BLaER1 (cell line): Measurements from ENCODE around the gene TBPL1.

ENCODE experiments used
- H3K27ac ChIP-seq: shearing (Covaris generic); formaldehyde crosslinking; 2 replicates; pipeline ENCODE4 v1.8.1; 2022
- H3K27me3 ChIP-seq: shearing (Covaris generic); formaldehyde crosslinking; 2 replicates; pipeline ENCODE4 v1.8.1; 2022
- H3K36me3 ChIP-seq: shearing (Covaris generic); formaldehyde crosslinking; 2 replicates; pipeline ENCODE4 v1.8.1; 2022
- H3K4me1 ChIP-seq: shearing (Covaris generic); formaldehyde crosslinking; 2 replicates; pipeline ENCODE4 v1.8.1; 2022
- H3K4me2 ChIP-seq: shearing (Covaris generic); formaldehyde crosslinking; 2 replicates; pipeline ENCODE4 v1.8.1; 2022
- H3K4me3 ChIP-seq: shearing (Covaris generic); formaldehyde crosslinking; 2 replicates; pipeline ENCODE4 v1.8.1; 2022
- H3K9ac ChIP-seq: shearing (Covaris generic); formaldehyde crosslinking; 2 replicates; pipeline ENCODE4 v1.8.1; 2022
- H3K9me3 ChIP-seq: shearing (Covaris generic); formaldehyde crosslinking; 2 replicates; pipeline ENCODE4 v1.8.1; 2022
- H4K20me1 ChIP-seq: shearing (Covaris generic); formaldehyde crosslinking; 2 replicates; pipeline ENCODE4 v1.8.1; 2022
- Cebpa-rat ChIP-seq: shearing (Covaris generic); IDR thresholded peaks from 2 replicates; pipeline ENCODE4 v1.8.1; 2022

TBPL1 gene

DNA sequence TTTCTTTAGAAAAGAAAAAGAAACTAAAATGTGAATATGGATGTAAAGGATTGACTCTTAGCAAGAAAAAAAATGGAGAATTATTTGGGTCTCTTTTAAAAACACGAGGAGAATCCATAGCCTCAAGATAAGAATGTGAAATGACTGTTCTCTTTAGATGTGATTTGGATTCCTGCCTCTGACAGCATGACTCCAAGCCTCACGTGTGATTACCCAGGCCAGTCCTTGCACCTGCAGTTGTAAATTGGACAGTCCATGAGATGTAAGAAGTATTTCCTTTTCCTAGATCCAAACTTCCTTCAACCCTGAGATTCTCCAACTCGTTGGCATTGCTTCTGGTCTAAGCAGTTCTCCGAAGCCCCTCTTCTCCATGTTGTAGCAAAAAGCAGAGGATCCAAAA lies 67.5 kb downstream of the TBPL1 start:
- Histone ChIP-seq H3K9me3 (no peaks in the 10 kb centered on the region), H3K4me2 (no peak overlapping the region), H3K4me1 (peaks cover 8% of the 10 kb centered on the region), H3K27ac (no peak overlapping the region), H4K20me1 (no peaks in the 10 kb centered on the region), H3K9ac (no peak overlapping the region), H3K36me3 (no peaks in the 10 kb centered on the region), H3K27me3 (no peaks in the 10 kb centered on the region), H3K4me3 (no peak overlapping the region)
- TF ChIP-seq Cebpa-rat = no peak

DNA sequence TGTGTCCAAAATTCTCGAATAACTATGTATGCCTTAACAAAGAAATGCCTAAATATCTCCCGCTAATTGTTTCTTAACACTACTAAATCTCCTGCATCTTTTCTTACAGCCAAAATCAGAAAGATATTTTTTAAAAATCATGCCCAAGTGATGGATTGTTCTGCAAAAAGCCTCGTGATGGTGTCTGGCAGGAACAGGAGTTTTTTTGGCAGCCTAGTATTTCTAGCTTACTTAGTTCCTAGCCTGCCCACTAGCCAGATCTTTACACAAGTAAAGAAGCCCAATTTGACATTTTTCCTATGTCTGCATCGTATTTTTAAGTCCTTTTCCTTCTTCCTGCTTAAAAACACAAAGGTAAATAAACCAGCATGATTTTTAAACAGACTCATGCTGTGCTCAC lies 67.9 kb downstream of the TBPL1 start:
- Histone ChIP-seq H3K9ac (no peak overlapping the region), H3K4me2 (no peak overlapping the region), H3K4me1 (peaks cover 8% of the 10 kb centered on the region), H4K20me1 (no peaks in the 10 kb centered on the region), H3K9me3 (no peaks in the 10 kb centered on the region), H3K36me3 (no peaks in the 10 kb centered on the region), H3K27ac (no peak overlapping the region), H3K27me3 (no peaks in the 10 kb centered on the region), H3K4me3 (no peak overlapping the region)
- TF ChIP-seq Cebpa-rat = no peak

DNA sequence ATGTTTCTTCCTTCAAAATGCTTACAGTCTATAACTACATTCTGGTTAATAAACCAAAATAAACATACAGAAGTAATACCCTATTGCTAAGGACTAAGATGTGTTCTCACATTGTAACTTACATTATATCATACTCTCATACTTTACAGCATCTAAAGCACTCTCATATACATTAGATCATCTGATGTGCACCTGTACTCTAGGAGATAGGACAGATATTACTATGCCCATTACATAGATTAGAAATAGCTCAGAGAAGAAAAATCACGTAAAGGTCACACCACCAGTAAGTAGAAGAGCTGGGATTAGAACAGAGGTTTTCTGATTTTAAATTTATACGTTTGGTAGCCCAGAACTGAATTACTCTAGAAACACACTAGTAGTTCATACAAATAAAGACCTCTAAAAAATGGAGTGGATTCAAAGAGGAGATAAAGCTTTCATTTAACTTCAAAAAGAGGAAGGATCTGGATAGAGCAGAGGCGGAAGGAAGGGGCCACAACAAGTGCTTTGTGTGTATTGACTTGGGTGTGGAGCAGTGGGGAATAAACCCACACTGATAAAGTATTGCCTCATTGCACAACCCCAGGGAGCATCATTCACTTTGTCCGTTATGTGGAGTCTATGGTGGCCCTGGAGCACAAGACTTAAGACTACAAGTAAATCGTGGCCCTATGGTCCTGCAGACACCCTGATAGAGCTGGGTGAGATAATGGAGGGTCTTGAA lies 68.5 kb downstream of the TBPL1 start:
- Histone ChIP-seq H3K27ac (no peak overlapping the region), H3K4me2 (peak overlapping the region; percentile 44), H4K20me1 (no peaks in the 10 kb centered on the region), H3K27me3 (no peaks in the 10 kb centered on the region), H3K9ac (no peak overlapping the region), H3K36me3 (no peaks in the 10 kb centered on the region), H3K4me1 (peaks cover 8% of the 10 kb centered on the region), H3K9me3 (no peaks in the 10 kb centered on the region), H3K4me3 (no peak overlapping the region)
- TF ChIP-seq Cebpa-rat = no peak

DNA sequence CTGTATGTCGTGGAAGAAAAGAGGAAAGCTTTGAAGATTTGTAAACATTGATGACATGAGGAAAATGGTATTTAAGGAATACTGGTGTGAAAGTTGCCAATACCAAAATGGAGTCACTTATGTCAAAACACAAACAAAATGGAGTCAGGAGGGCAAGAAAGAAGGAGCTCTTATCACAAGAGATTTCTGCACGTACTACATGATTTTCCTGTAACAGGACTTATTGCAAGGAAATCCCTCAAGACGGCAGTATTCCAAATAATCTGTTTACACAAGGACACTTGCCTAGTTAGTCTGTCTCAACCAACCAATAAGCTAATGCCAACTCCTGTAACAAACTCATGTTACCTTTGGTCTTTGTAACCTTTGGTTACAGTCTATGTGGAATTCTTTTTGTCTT lies 69.6 kb downstream of the TBPL1 start:
- Histone ChIP-seq H3K9ac (no peak overlapping the region), H3K4me2 (no peak overlapping the region), H3K27ac (no peak overlapping the region), H3K4me1 (peaks cover 8% of the 10 kb centered on the region), H3K9me3 (no peaks in the 10 kb centered on the region), H4K20me1 (no peaks in the 10 kb centered on the region), H3K36me3 (no peaks in the 10 kb centered on the region), H3K4me3 (no peak overlapping the region), H3K27me3 (no peaks in the 10 kb centered on the region)
- no peak for TF ChIP-seq Cebpa-rat

DNA sequence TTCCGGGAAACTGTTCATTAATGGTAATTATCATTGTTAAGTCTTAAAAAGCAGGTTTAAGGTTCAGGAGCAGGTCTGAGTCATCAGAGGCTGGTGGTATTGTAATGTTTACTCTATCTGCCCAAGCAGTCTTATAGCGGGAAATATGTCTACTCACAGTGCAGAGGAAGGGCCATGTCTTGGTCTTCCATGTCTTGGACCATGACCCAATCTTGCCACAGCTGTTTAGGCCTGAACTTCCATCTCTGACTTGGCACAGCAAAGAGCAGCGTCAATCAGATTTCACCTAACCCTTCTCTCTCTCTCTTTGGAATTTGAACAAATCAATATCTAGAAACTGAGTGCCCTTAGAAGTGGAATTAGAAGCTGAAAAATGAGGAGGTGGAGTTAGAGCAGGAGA lies 73.6 kb downstream of the TBPL1 start:
- peaks cover 5% of the 10 kb centered on the region for H3K4me1 ChIP-seq
- no peaks in the 10 kb centered on the region for H3K36me3 ChIP-seq
- no peak overlapping the region for H3K27ac ChIP-seq
- H3K4me3 ChIP-seq = no peak overlapping the region
- no peak overlapping the region for H3K4me2 ChIP-seq
- H3K9ac ChIP-seq = no peak overlapping the region
- no peaks in the 10 kb centered on the region for H3K9me3 ChIP-seq
- H3K27me3 ChIP-seq = no peaks in the 10 kb centered on the region
- no peak for TF ChIP-seq Cebpa-rat
- H4K20me1 ChIP-seq = no peaks in the 10 kb centered on the region

DNA sequence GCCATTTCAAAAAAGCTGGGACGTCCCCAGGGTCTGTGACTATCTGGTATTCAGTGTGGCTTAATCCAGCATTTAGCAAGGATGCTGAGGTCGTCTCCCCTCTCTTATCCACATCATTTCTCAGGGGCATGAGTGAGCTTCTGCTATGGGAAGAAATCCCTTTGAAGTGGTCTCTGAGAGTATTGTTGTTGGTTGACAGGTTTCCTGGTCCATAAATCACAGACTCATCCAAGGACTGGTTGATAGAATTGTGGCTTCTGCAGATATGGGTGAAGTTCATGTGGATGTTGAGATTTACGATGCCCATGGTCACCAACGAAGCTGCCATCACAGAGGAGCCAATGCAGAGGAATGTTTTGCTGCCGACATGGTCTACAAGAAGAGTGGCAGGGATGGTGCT lies 75.4 kb downstream of the TBPL1 start:
- no peaks in the 10 kb centered on the region for H3K4me1 ChIP-seq
- H3K9me3 ChIP-seq = no peaks in the 10 kb centered on the region
- no peaks in the 10 kb centered on the region for H3K27me3 ChIP-seq
- no peak for TF ChIP-seq Cebpa-rat
- H4K20me1 ChIP-seq = no peaks in the 10 kb centered on the region
- H3K4me2 ChIP-seq = no peak overlapping the region
- no peak overlapping the region for H3K4me3 ChIP-seq
- H3K9ac ChIP-seq = no peak overlapping the region
- H3K27ac ChIP-seq = no peak overlapping the region
- H3K36me3 ChIP-seq = no peaks in the 10 kb centered on the region

DNA sequence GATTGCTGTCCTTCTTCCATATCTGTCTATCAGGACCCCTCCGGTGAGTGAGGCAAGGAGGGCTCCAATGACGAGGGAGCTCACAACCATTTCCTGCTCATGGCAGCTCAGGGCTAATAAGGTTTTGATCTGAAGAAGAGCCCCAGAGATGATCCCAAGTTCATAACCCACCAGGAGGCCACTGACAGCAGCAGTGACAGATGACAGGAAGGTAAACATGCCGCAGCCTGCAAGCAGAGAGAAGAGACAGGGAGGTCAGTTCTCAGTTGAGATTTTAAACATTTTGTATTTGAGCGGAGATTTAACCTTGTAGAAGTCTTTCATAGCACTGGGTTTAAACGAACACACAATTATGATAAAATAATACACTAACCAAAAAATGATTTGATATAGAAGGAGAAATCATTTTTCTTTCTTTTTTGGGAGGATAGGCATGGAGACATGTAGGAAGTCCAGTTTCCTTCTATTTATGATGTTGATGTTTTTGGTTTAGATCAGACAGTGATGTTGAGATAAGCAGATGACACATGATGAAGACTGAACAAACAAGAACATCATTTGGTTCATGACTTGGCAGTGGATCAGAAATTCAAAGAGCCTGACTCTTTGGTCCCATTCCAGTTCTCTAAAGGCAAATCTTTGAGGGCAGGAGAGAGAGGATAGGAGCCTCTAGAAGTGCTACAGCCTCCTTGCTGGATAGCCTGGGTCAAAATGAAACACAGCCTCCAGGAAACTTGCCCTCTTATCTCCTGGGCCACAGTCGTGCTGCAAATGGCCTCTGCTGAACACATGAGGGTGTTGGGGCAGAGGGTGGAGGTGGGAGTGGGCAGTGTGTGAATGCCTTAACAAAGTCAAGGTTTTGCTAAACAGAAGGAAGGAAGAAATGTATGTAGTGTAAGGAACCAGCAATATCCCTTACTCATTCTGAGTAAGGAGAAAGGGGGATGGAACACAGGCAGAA lies 76.8 kb downstream of the TBPL1 start:
- no peaks in the 10 kb centered on the region for H3K4me1 ChIP-seq
- no peaks in the 10 kb centered on the region for H3K27me3 ChIP-seq
- no peaks in the 10 kb centered on the region for H3K36me3 ChIP-seq
- H3K27ac ChIP-seq = no peak overlapping the region
- H3K9ac ChIP-seq = no peak overlapping the region
- TF ChIP-seq Cebpa-rat = no peak
- H4K20me1 ChIP-seq = no peaks in the 10 kb centered on the region
- no peak overlapping the region for H3K4me3 ChIP-seq
- no peak overlapping the region for H3K4me2 ChIP-seq
- no peaks in the 10 kb centered on the region for H3K9me3 ChIP-seq

DNA sequence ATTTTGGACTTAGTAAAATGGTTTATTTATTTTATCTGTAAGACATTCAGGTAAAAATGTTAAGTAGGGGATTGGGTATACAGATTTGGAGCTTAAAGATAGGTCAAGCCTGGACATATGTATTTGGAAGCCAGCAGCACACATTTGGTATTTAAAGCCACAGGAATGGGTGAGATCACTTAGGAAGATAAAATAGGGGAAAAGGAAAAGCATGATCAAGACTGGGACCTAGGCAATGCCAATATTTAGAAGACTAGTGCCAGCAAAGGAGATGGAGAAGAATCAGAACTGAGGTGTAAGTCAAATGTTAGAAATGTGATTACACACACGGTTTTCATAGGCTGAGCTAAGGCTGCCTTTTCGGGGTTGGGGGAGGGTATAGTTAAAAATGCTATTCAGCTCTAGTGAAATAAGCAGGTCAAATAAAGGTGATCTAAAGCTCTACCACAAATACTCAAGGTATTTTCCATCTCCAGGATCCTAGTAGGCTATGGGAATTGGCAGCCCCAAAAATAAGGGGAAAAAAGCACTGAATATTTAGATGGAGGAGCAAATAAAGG lies 78.8 kb downstream of the TBPL1 start:
- no peaks in the 10 kb centered on the region for H3K9me3 ChIP-seq
- H3K27me3 ChIP-seq = no peaks in the 10 kb centered on the region
- no peak overlapping the region for H3K4me3 ChIP-seq
- H3K36me3 ChIP-seq = no peaks in the 10 kb centered on the region
- H3K27ac ChIP-seq = no peak overlapping the region
- H3K9ac ChIP-seq = no peak overlapping the region
- H4K20me1 ChIP-seq = no peaks in the 10 kb centered on the region
- H3K4me1 ChIP-seq = 0 out of 2 replicates have a peak, but pooled peaks cover 3% of the 10 kb centered on the region
- no peak overlapping the region for H3K4me2 ChIP-seq
- TF ChIP-seq Cebpa-rat = no peak

DNA sequence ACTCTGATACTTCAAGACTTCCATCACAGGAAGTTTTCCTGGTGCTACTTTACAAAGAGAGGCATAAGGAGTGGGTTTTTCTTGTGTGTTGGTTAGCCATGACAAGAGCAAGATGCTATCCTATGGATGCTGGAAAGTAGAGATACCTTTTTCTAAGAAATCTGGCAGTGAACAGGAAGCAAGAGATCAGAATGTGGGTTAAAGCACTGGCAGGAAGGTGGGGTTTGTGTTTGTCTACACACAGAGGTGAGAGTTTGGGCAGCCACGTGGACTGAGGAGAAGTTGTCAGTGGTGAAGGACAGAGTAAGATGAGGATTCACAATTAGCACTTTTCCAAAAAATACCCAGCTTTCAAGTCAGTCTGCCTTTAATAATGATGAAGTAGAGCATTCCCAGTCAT lies 81.5 kb downstream of the TBPL1 start:
- Histone ChIP-seq H3K4me1 (0 out of 2 replicates have a peak, but pooled peaks cover 3% of the 10 kb centered on the region), H3K9ac (no peak overlapping the region), H3K27ac (no peak overlapping the region), H3K36me3 (no peaks in the 10 kb centered on the region), H3K4me2 (no peak overlapping the region), H4K20me1 (no peaks in the 10 kb centered on the region), H3K4me3 (no peak overlapping the region), H3K9me3 (no peaks in the 10 kb centered on the region), H3K27me3 (no peaks in the 10 kb centered on the region)
- TF ChIP-seq Cebpa-rat = no peak
